H9 (cell line): Measurements from ENCODE around the gene PTPRN2. TPM values are rescaled to one million over a fixed set of nuclear protein-coding genes. Genes with fewer than 3 reads are reported as not detected.
A peak's percentile ranks its signal among the peaks of the same experiment; 100 is the strongest.

Experiments used
- DNase-seq: peaks from one replicate; pipeline ENCODE4 v3.0.0-alpha.2; 2017
- H2AFZ ChIP-seq: one replicate; pipeline ENCODE4 v1.6.1; 2013; ENCODE audit warnings: mild to moderate bottlenecking, low read length, control low read depth, moderate library complexity
- H2AK5ac ChIP-seq: 2 replicates; pipeline ENCODE4 v1.6.1; 2013; ENCODE audit warnings: low read length, control low read depth, mixed read lengths; ENCODE audit not compliant: insufficient read length
- H2BK120ac ChIP-seq: one replicate; pipeline ENCODE4 v1.6.1; 2013; ENCODE audit warnings: low read depth, mild to moderate bottlenecking, low read length, control low read depth, inconsistent platforms; ENCODE audit not compliant: poor library complexity, severe bottlenecking
- H2BK12ac ChIP-seq: 2 replicates; pipeline ENCODE4 v1.6.1; 2013; ENCODE audit warnings: low read length, control low read depth, mixed read lengths, low read depth; ENCODE audit not compliant: insufficient read length
- H2BK15ac ChIP-seq: 2 replicates; pipeline ENCODE4 v1.6.1; 2013; ENCODE audit warnings: low read depth, low read length, control low read depth
- H2BK20ac ChIP-seq: one replicate; pipeline ENCODE4 v1.6.1; 2013; ENCODE audit warnings: low read depth, mild to moderate bottlenecking, low read length, control low read depth, inconsistent platforms; ENCODE audit not compliant: poor library complexity, severe bottlenecking
- H2BK5ac ChIP-seq: 2 replicates; pipeline ENCODE4 v1.6.1; 2013; ENCODE audit warnings: low read length, control low read depth, mixed read lengths; ENCODE audit not compliant: insufficient read length
- H3K14ac ChIP-seq: 2 replicates; pipeline ENCODE4 v1.6.1; 2013; ENCODE audit warnings: low read length, control low read depth; ENCODE audit not compliant: insufficient read depth
- H3K18ac ChIP-seq: 2 replicates; pipeline ENCODE4 v1.6.1; 2013; ENCODE audit warnings: low read depth, mild to moderate bottlenecking, mixed read lengths, low read length, control low read depth; ENCODE audit not compliant: insufficient read length
- H3K23ac ChIP-seq: 2 replicates; pipeline ENCODE4 v1.6.1; 2013; ENCODE audit warnings: low read length, control low read depth, mixed read lengths, low read depth; ENCODE audit not compliant: insufficient read length
- H3K23me2 ChIP-seq: 2 replicates; pipeline ENCODE4 v1.6.1; 2013; ENCODE audit warnings: low read depth, mild to moderate bottlenecking, mixed read lengths, low read length, control low read depth; ENCODE audit not compliant: insufficient read length, poor library complexity, severe bottlenecking
- H3K27ac ChIP-seq: 2 replicates; pipeline ENCODE4 v1.5.1; 2013; ENCODE audit warnings: low read length, control low read depth, mixed read lengths, low read depth; ENCODE audit not compliant: insufficient read length
- H3K27me3 ChIP-seq: 2 replicates; pipeline ENCODE4 v1.6.1; 2013; ENCODE audit warnings: low read length, control low read depth, inconsistent platforms; ENCODE audit not compliant: insufficient read depth
- H3K4ac ChIP-seq: 2 replicates; pipeline ENCODE4 v1.6.1; 2013; ENCODE audit warnings: low read depth, mild to moderate bottlenecking, control low read depth, inconsistent platforms, low read length, moderate library complexity
- H3K4me1 ChIP-seq: 2 replicates; pipeline ENCODE4 v1.6.1; 2013; ENCODE audit warnings: low read length, control low read depth, inconsistent platforms; ENCODE audit not compliant: insufficient read depth
- H3K4me2 ChIP-seq: 2 replicates; pipeline ENCODE4 v1.6.1; 2013; ENCODE audit warnings: low read length, control low read depth, mixed read lengths; ENCODE audit not compliant: insufficient read length, insufficient read depth
- H3K56ac ChIP-seq: 2 replicates; pipeline ENCODE4 v1.6.1; 2013; ENCODE audit warnings: low read depth, mild to moderate bottlenecking, mixed read lengths, low read length, control low read depth; ENCODE audit not compliant: insufficient read length
- H3K79me1 ChIP-seq: 2 replicates; pipeline ENCODE4 v1.6.1; 2013; ENCODE audit warnings: low read depth, mild to moderate bottlenecking, moderate library complexity, low read length, control low read depth, inconsistent platforms; ENCODE audit not compliant: insufficient read depth, poor library complexity, severe bottlenecking
- H3K79me2 ChIP-seq: 2 replicates; pipeline ENCODE4 v1.6.1; 2013; ENCODE audit warnings: low read length, control low read depth, inconsistent platforms; ENCODE audit not compliant: insufficient read depth
- H3K9ac ChIP-seq: 2 replicates; pipeline ENCODE4 v1.6.1; 2013; ENCODE audit warnings: low read length, control low read depth, mixed read lengths; ENCODE audit not compliant: insufficient read length; ENCODE audit errors: extremely low read depth
- H3K9me3 ChIP-seq: one replicate; pipeline ENCODE4 v1.6.1; 2013; ENCODE audit warnings: low read depth, low read length, inconsistent platforms; ENCODE audit not compliant: control insufficient read depth
- H3T11ph ChIP-seq: one replicate; pipeline ENCODE4 v1.6.1; 2013; ENCODE audit warnings: mild to moderate bottlenecking, low read length, control low read depth, inconsistent platforms
- H4K20me1 ChIP-seq: one replicate; pipeline ENCODE4 v1.6.1; 2013; ENCODE audit not compliant: control insufficient read depth, insufficient read length, insufficient read depth
- H4K5ac ChIP-seq: 2 replicates; pipeline ENCODE4 v1.6.1; 2013; ENCODE audit warnings: low read depth, mild to moderate bottlenecking, mixed read lengths, low read length, control low read depth; ENCODE audit not compliant: insufficient read length
- H4K8ac ChIP-seq: replicated peaks from 2 replicates; pipeline ENCODE4 v1.6.1; 2013; ENCODE audit warnings: low read length, control low read depth, mixed read lengths, low read depth; ENCODE audit not compliant: insufficient read length
- H4K91ac ChIP-seq: 2 replicates; pipeline ENCODE4 v1.6.1; 2013; ENCODE audit warnings: low read depth, mild to moderate bottlenecking, moderate library complexity, mixed read lengths, low read length, control low read depth; ENCODE audit not compliant: insufficient read length
- H3K27ac Mint-ChIP-seq, 3 experiments: 2 replicates in 2 of 3; 3 replicates in 1 of 3; pipeline ENCODE4 v1.8.0; 2020 to 2021; ENCODE audit warnings: mixed read lengths in 3 of 3, mild to moderate bottlenecking in 1 of 3, moderate library complexity in 1 of 3
- H3K27me3 Mint-ChIP-seq: 2 replicates; pipeline ENCODE4 v1.8.0; 2021; ENCODE audit warnings: low read depth, mild to moderate bottlenecking, moderate library complexity, mixed read lengths
- H3K36me3 Mint-ChIP-seq, 3 experiments: 2 replicates in 2 of 3; 3 replicates in 1 of 3; pipeline ENCODE4 v1.8.0; 2020 to 2021; ENCODE audit warnings: low read depth in 3 of 3, mixed read lengths in 3 of 3; ENCODE audit not compliant: insufficient read depth in 1 of 3
- H3K4me1 Mint-ChIP-seq, 2 experiments: 2 replicates each; pipeline ENCODE4 v1.8.0; 2020; ENCODE audit warnings: mixed read lengths in 2 of 2
- H3K4me3 Mint-ChIP-seq, 2 experiments: 2 replicates in 1 of 2; 3 replicates in 1 of 2; pipeline ENCODE4 v1.8.0; 2020 to 2021; ENCODE audit warnings: mild to moderate bottlenecking in 2 of 2, mixed read lengths in 2 of 2, moderate library complexity in 1 of 2
- H3K9me3 Mint-ChIP-seq, 2 experiments: 2 replicates in 1 of 2; 3 replicates in 1 of 2; pipeline ENCODE4 v1.8.0; 2020; ENCODE audit warnings: mild to moderate bottlenecking in 2 of 2, mixed read lengths in 2 of 2, moderate library complexity in 1 of 2
- CTCF ChIP-seq: fragments of 200-600 bp; sonication (generic); conservative IDR thresholded peaks from 3 replicates; pipeline ENCODE4 v1.8.0; 2021; ENCODE audit warnings: antibody characterized with exemption, mild to moderate bottlenecking
- WGBS: extraction: QIAGEN DNeasy Blood & Tissue Kit; methylation state at CpG from one replicate; pipeline ENCODE4 v1.1.7; 2013; ENCODE audit warnings: missing lambda C conversion rate, low lambda C conversion rate, mixed read lengths; ENCODE audit not compliant: insufficient read length; ENCODE audit errors: extremely low coverage; 5-methylcytosine and 5-hydroxymethylcytosine counted together
- total RNA-seq: library from RNA; stranded (reverse); gene quantifications from 2 replicates; pipeline ENCODE4 v1.2.1, GENCODE V29; 2021

Gene PTPRN2
- total RNA-seq, 1 experiment from 2014 or later = 5.2 TPM

- Histone ChIP-seq H3K18ac (no peak overlapping the region), H3K23ac (no peak overlapping the region), H2BK5ac (no peak overlapping the region), H3K4me1 (peaks cover 7% of the 10 kb centered on the region; the same call in 1 of the 2 replicates), H2BK12ac (no peak overlapping the region), H3K27me3 (no peaks in the 10 kb centered on the region; the same call in 1 of the 2 replicates), H4K91ac (no peak overlapping the region), H3K4me2 (no peak overlapping the region), H3K14ac (no peak overlapping the region), H3T11ph (no peak overlapping the region), H2AK5ac (no peak overlapping the region), H4K5ac (no peak overlapping the region), H3K79me2 (no peaks in the 10 kb centered on the region), H3K23me2 (peaks cover 4% of the 10 kb centered on the region), H3K27ac (no peak overlapping the region), H3K9ac (no peak overlapping the region), H3K9me3 (no peaks in the 10 kb centered on the region), H3K56ac (no peak overlapping the region), H2BK15ac (no peak overlapping the region), H2AFZ (no peak overlapping the region), H3K4ac (no peak overlapping the region), H4K8ac (no peak overlapping the region), H2BK120ac (no peak overlapping the region), H3K79me1 (no peaks in the 10 kb centered on the region), H4K20me1 (no peaks in the 10 kb centered on the region), H2BK20ac (no peak overlapping the region)
- WGBS = no CpG with 5 or more reads among the region's 8 CpGs
- Mint-ChIP-seq H3K27ac (peak overlapping the region in 1 of 3 experiments; percentile 89; a peak in 1 of 7 replicates), H3K36me3 (no peaks in the 10 kb centered on the region), H3K4me1 (peaks cover 44% of the 10 kb centered on the region in 2 experiments), H3K27me3 (peaks cover 17% of the 10 kb centered on the region), H3K4me3 (no peak overlapping the region; a peak in 1 of 5 replicates), H3K9me3 (no peaks in the 10 kb centered on the region)
- no peak for TF ChIP-seq CTCF
- no peak for DNase-seq
Observed at GRCh38 chr7:158567153-158567603, 20.4 kb downstream of the PTPRN2 start.
